Measurements from ENCODE around the gene PEDS1.

Gene PEDS1

GRCh38 chr20:50193199-50193835, 39.8 kb upstream of the PEDS1 start:
- Mint-ChIP-seq H3K4me3 (peak overlapping the region; percentile 96), H3K4me1 (peaks cover 39% of the 10 kb centered on the region), H3K27ac (peak overlapping the region; percentile 99), H3K36me3 (peaks cover 29% of the 10 kb centered on the region), H3K9me3 (no peaks in the 10 kb centered on the region)
- ATAC-seq (no peak), DNase-seq (ENCODE audit: low spot score in 2 of 2) (no peak)

GRCh38 chr20:50192364-50193198, 39.1 kb upstream of the PEDS1 start:
- Mint-ChIP-seq H3K27ac (peak overlapping the region; percentile 99), H3K36me3 (peaks cover 29% of the 10 kb centered on the region), H3K4me1 (peaks cover 39% of the 10 kb centered on the region), H3K4me3 (peak overlapping the region; percentile 96), H3K9me3 (no peaks in the 10 kb centered on the region)
- ATAC-seq: peak; percentile 70
- DNase-seq (ENCODE audit: low spot score in 2 of 2): peak; percentile 59 to 67

DNA sequence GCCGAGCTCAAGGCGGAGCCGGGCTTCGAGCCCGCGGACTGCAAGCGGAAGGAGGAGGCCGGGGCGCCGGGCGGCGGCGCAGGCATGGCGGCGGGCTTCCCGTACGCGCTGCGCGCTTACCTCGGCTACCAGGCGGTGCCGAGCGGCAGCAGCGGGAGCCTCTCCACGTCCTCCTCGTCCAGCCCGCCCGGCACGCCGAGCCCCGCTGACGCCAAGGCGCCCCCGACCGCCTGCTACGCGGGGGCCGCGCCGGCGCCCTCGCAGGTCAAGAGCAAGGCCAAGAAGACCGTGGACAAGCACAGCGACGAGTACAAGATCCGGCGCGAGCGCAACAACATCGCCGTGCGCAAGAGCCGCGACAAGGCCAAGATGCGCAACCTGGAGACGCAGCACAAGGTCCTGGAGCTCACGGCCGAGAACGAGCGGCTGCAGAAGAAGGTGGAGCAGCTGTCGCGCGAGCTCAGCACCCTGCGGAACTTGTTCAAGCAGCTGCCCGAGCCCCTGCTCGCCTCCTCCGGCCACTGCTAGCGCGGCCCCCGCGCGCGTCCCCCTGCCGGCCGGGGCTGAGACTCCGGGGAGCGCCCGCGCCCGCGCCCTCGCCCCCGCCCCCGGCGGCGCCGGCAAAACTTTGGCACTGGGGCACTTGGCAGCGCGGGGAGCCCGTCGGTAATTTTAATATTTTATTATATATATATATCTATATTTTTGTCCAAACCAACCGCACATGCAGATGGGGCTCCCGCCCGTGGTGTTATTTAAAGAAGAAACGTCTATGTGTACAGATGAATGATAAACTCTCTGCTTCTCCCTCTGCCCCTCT, 38.2 kb upstream of the PEDS1 start:
- peak; percentile 56 to 87 for DNase-seq (ENCODE audit: low spot score in 2 of 2)
- peak overlapping the region; percentile 96 for H3K4me3 Mint-ChIP-seq
- peak overlapping the region; percentile 99 for H3K27ac Mint-ChIP-seq
- peaks cover 33% of the 10 kb centered on the region for H3K4me1 Mint-ChIP-seq
- H3K9me3 Mint-ChIP-seq: no peaks in the 10 kb centered on the region
- peak; percentile 47 for ATAC-seq
- H3K36me3 Mint-ChIP-seq: peaks cover 29% of the 10 kb centered on the region

- DNase-seq (ENCODE audit: low spot score in 2 of 2) (peak; percentile 60 to 87), ATAC-seq (peak; percentile 47)
- Mint-ChIP-seq H3K4me3 (peak overlapping the region; percentile 96), H3K4me1 (peaks cover 38% of the 10 kb centered on the region), H3K36me3 (peaks cover 29% of the 10 kb centered on the region), H3K27ac (peak overlapping the region; percentile 99), H3K9me3 (no peaks in the 10 kb centered on the region)
These were observed 37.6 kb upstream of the PEDS1 start for GRCh38 chr20:50191065-50191543.

GRCh38 chr20:50190251-50191064, 36.9 kb upstream of the PEDS1 start, which contains the start of gene CEBPB:
Gene CEBPB, plus strand, starts transcription at chr20:50190830. Its CDS starts 204 bp downstream, at chr20:50191034.
- Mint-ChIP-seq H3K9me3 (no peaks in the 10 kb centered on the region), H3K27ac (peak within 1 kb of the TSS; percentile 99), H3K4me1 (peaks cover 39% of the 10 kb centered on the region), H3K4me3 (peak within 1 kb of the TSS; percentile 96), H3K36me3 (peaks cover 29% of the 10 kb centered on the region)
- ATAC-seq: peak; percentile 69
- peak; percentile 81 to 92 for DNase-seq (ENCODE audit: low spot score in 2 of 2)

- H3K36me3 Mint-ChIP-seq: peaks cover 26% of the 10 kb centered on the region
- peaks cover 32% of the 10 kb centered on the region for H3K4me1 Mint-ChIP-seq
- DNase-seq (ENCODE audit: low spot score in 2 of 2): peak in 1 of 2 donors; percentile 53
- H3K27ac Mint-ChIP-seq: no peak overlapping the region
- H3K9me3 Mint-ChIP-seq: no peaks in the 10 kb centered on the region
- ATAC-seq: no peak
- peak overlapping the region; percentile 38 for H3K4me3 Mint-ChIP-seq
These were observed 36.2 kb upstream of the PEDS1 start for GRCh38 chr20:50189681-50190250.

GRCh38 chr20:50188879-50189680, 35.6 kb upstream of the PEDS1 start:
- Mint-ChIP-seq H3K4me3 (no peak overlapping the region), H3K27ac (no peak overlapping the region), H3K4me1 (peaks cover 25% of the 10 kb centered on the region), H3K9me3 (no peaks in the 10 kb centered on the region), H3K36me3 (peaks cover 21% of the 10 kb centered on the region)
- no peak for DNase-seq (ENCODE audit: low spot score in 2 of 2)
- no peak for ATAC-seq

GRCh38 chr20:50188287-50188688, 34.8 kb upstream of the PEDS1 start:
- ATAC-seq (no peak), DNase-seq (ENCODE audit: low spot score in 2 of 2) (no peak)
- Mint-ChIP-seq H3K27ac (no peak overlapping the region), H3K4me3 (no peak overlapping the region), H3K9me3 (no peaks in the 10 kb centered on the region), H3K36me3 (peaks cover 14% of the 10 kb centered on the region), H3K4me1 (peaks cover 18% of the 10 kb centered on the region)

- H3K27ac Mint-ChIP-seq: no peak overlapping the region
- no peak overlapping the region for H3K4me3 Mint-ChIP-seq
- no peak for ATAC-seq
- peaks cover 10% of the 10 kb centered on the region for H3K4me1 Mint-ChIP-seq
- no peak for DNase-seq (ENCODE audit: low spot score in 2 of 2)
- peaks cover 7% of the 10 kb centered on the region for H3K36me3 Mint-ChIP-seq
- H3K9me3 Mint-ChIP-seq: no peaks in the 10 kb centered on the region
These were observed 34.0 kb upstream of the PEDS1 start for GRCh38 chr20:50187403-50188051.

GRCh38 chr20:50186987-50187402, 33.5 kb upstream of the PEDS1 start:
- Mint-ChIP-seq H3K4me3 (no peak overlapping the region), H3K36me3 (peaks cover 1% of the 10 kb centered on the region), H3K9me3 (no peaks in the 10 kb centered on the region), H3K27ac (no peak overlapping the region), H3K4me1 (peaks cover 8% of the 10 kb centered on the region)
- no peak for DNase-seq (ENCODE audit: low spot score in 2 of 2)
- no peak for ATAC-seq

DNA sequence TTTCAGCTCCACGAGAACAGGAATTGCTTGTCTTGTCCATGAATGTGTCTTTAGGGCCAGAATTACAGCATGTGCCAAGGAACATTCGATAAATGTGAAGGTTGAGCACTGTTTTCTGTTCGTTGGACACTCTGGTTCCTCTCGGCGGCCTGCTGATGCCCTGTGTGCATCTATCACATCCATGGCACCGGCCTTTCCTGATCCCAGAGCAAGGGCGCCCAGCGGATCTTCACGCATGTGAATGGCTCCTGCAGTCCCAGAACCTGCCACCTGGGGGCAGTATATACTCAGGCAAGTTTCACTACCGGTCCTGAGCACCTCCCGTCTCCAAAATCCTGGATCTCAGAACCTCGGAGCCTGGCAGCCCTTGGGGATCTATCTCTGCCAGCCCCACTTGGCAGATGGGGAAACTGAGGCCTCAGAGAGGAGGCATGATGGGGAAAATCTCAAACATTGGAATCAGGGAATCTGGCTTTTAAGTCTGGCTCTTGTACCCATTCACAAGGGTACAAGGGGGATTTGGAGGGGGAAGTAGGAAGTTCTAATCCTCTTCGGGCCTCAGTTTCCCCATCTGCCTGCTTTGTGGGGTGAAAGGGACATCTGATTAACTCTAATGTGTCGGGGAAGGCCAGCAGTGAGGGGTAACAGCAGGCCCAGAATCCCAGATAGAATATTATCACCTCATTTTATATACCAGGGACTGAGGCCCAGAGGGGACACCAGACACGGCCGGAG, 32.8 kb upstream of the PEDS1 start:
- peak; percentile 37 for ATAC-seq
- DNase-seq (ENCODE audit: low spot score in 2 of 2): peak; percentile 93 to 97
- Mint-ChIP-seq H3K9me3 (no peaks in the 10 kb centered on the region), H3K4me1 (peaks cover 8% of the 10 kb centered on the region), H3K36me3 (no peaks in the 10 kb centered on the region), H3K4me3 (no peak overlapping the region), H3K27ac (no peak overlapping the region)

- no peak overlapping the region for H3K4me3 Mint-ChIP-seq
- H3K9me3 Mint-ChIP-seq: no peaks in the 10 kb centered on the region
- H3K4me1 Mint-ChIP-seq: peaks cover 8% of the 10 kb centered on the region
- ATAC-seq (no peak), DNase-seq (ENCODE audit: low spot score in 2 of 2) (no peak)
- no peak overlapping the region for H3K27ac Mint-ChIP-seq
- H3K36me3 Mint-ChIP-seq: no peaks in the 10 kb centered on the region
These were observed 31.9 kb upstream of the PEDS1 start for GRCh38 chr20:50185426-50185825.

DNA sequence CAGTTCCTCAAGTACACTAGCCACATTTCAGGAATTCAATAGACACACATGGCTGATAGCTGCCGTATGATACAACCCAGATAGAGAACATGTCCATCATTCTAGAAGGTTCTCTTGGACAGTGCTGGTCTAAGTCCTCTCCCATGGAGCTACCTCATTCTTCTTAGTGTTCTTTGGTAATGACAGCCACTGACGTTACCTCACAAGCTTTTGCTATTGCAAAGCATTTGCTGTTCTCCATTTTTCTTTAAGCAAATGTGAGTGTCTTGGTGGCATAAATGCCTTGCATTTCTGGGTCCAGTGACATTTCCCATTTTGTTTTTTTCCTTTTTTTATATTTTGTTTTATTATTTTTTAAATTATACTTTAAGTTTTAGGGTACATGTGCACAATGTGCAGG, 28.8 kb upstream of the PEDS1 start:
- ATAC-seq (no peak), DNase-seq (ENCODE audit: low spot score in 2 of 2) (no peak)
- Mint-ChIP-seq H3K4me1 (peaks cover 8% of the 10 kb centered on the region), H3K9me3 (no peaks in the 10 kb centered on the region), H3K36me3 (no peaks in the 10 kb centered on the region), H3K27ac (no peak overlapping the region), H3K4me3 (no peak overlapping the region)
